GM23338 (cell line): ENCODE measurements around the gene RPL27. TPM values are rescaled to one million over a fixed set of nuclear protein-coding genes. Genes with fewer than 3 reads are reported as not detected.

ENCODE experiments used
- ATAC-seq: fragments of 200-7000 bp; cut with Tn5 transposase; 3 replicates; pipeline ENCODE4 v1.9.1; 2020
- DNase-seq: peaks from one replicate; pipeline ENCODE4 v3.0.0-alpha.2; 2015; ENCODE audit warnings: low spot score
- H2AFZ ChIP-seq: fragments of 200-600 bp; sonication (generic); 2 replicates; pipeline ENCODE4 v1.8.0; 2016; ENCODE audit warnings: antibody characterized with exemption, mild to moderate bottlenecking, moderate library complexity
- H3F3A ChIP-seq: fragments of 200-600 bp; sonication (generic); replicated peaks from 2 replicates; pipeline ENCODE4 v1.8.0; 2017; ENCODE audit warnings: antibody characterized with exemption, mixed run types, low read depth
- H3K27ac ChIP-seq: fragments of 200-600 bp; sonication (generic); 2 replicates; pipeline ENCODE4 v1.6.1; 2016; ENCODE audit warnings: low read depth
- H3K27me3 ChIP-seq: fragments of 200-600 bp; sonication (generic); 2 replicates; pipeline ENCODE4 v1.8.0; 2016; ENCODE audit warnings: mild to moderate bottlenecking, mixed run types, moderate library complexity; ENCODE audit not compliant: insufficient read depth
- H3K36me3 ChIP-seq: fragments of 200-600 bp; sonication (generic); 2 replicates; pipeline ENCODE4 v1.8.0; 2016; ENCODE audit warnings: mild to moderate bottlenecking; ENCODE audit not compliant: insufficient read depth
- H3K4me1 ChIP-seq: fragments of 200-600 bp; sonication (generic); 2 replicates; pipeline ENCODE4 v1.8.0; 2016; ENCODE audit warnings: mild to moderate bottlenecking, moderate library complexity; ENCODE audit not compliant: insufficient read depth
- H3K4me2 ChIP-seq: fragments of 200-600 bp; sonication (generic); 2 replicates; pipeline ENCODE4 v1.7.1; 2017; ENCODE audit warnings: mixed run types
- H3K4me3 ChIP-seq: fragments of 200-600 bp; sonication (generic); 2 replicates; pipeline ENCODE4 v1.6.1; 2016; ENCODE audit warnings: mixed run types
- H3K79me2 ChIP-seq: fragments of 200-600 bp; sonication (generic); replicated peaks from 2 replicates; pipeline ENCODE4 v1.8.0; 2017; ENCODE audit warnings: mild to moderate bottlenecking; ENCODE audit not compliant: insufficient read depth
- H3K9me2 ChIP-seq: fragments of 200-600 bp; sonication (generic); 2 replicates; pipeline ENCODE4 v1.8.0; 2017; ENCODE audit not compliant: insufficient read depth
- H4K20me1 ChIP-seq: fragments of 200-600 bp; sonication (generic); replicated peaks from 2 replicates; pipeline ENCODE4 v1.8.0; 2017; ENCODE audit warnings: mild to moderate bottlenecking; ENCODE audit not compliant: insufficient read depth
- H3K27ac Mint-ChIP-seq: 2 replicates; pipeline ENCODE4 v1.8.0; 2020; ENCODE audit warnings: inconsistent platforms, mild to moderate bottlenecking, moderate library complexity, mixed read lengths
- H3K27me3 Mint-ChIP-seq: 3 replicates; pipeline ENCODE4 v1.8.0; 2022; ENCODE audit warnings: low read depth, mild to moderate bottlenecking, moderate library complexity, mixed read lengths, inconsistent platforms; ENCODE audit not compliant: insufficient read depth, poor library complexity
- H3K36me3 Mint-ChIP-seq: 3 replicates; pipeline ENCODE4 v1.8.0; 2021; ENCODE audit warnings: low read depth, mild to moderate bottlenecking, inconsistent platforms, moderate library complexity, mixed read lengths
- H3K4me1 Mint-ChIP-seq: 3 replicates; pipeline ENCODE4 v1.8.0; 2020; ENCODE audit warnings: mild to moderate bottlenecking, inconsistent platforms, mixed read lengths
- H3K4me3 Mint-ChIP-seq: 3 replicates; pipeline ENCODE4 v1.8.0; 2021; ENCODE audit warnings: moderate library complexity, mild to moderate bottlenecking, inconsistent platforms, mixed read lengths
- H3K9me3 Mint-ChIP-seq: 3 replicates; pipeline ENCODE4 v1.8.0; 2020; ENCODE audit warnings: moderate library complexity, mild to moderate bottlenecking, inconsistent platforms, mixed read lengths
- CREB1 ChIP-seq: fragments of 250-450 bp; sonication (Bioruptor Pico); IDR thresholded peaks from 2 replicates; pipeline ENCODE4 v1.5.0; 2020; ENCODE audit warnings: low read depth, mild to moderate bottlenecking, moderate library complexity
- EZH2phosphoT487 ChIP-seq: fragments of 200-600 bp; sonication (generic); IDR thresholded peaks from one replicate; pipeline ENCODE4 v1.8.1; 2018; ENCODE audit warnings: antibody characterized with exemption; ENCODE audit not compliant: unreplicated experiment
- JUNB ChIP-seq: IDR thresholded peaks from one replicate; pipeline ENCODE4 v1.6.1; 2016; ENCODE audit warnings: antibody characterized with exemption; ENCODE audit not compliant: unreplicated experiment
- NANOG ChIP-seq: IDR thresholded peaks from 2 replicates; pipeline ENCODE4 v1.6.1; 2016; ENCODE audit warnings: antibody characterized with exemption, borderline replicate concordance
- POLR2AphosphoS5 ChIP-seq: IDR thresholded peaks from 2 replicates; pipeline ENCODE4 v1.6.1; 2016; ENCODE audit warnings: antibody characterized with exemption, low read depth
- ZNF331 ChIP-seq: fragments of 250-450 bp; sonication (Bioruptor Pico); IDR thresholded peaks from 2 replicates; pipeline ENCODE4 v1.5.0; 2020; ENCODE audit warnings: low read depth, mild to moderate bottlenecking, moderate library complexity
- polyA plus RNA-seq: library from polyadenylated mRNA; unstranded; fragments of >200 nt; fragmentation: Nextera tagmentation; extraction: Ambion mirVana; gene quantifications from 2 replicates; pipeline ENCODE4 v1.2.1, GENCODE V29; 2016
- total RNA-seq: library from RNA; depleted of rRNA; stranded (reverse); fragments of >200 nt; shearing (Covaris generic); gene quantifications from 2 replicates; pipeline ENCODE4 v1.2.3, GENCODE V29; 2014
- TF ChIP-seq, protein P1 (sequence below), 2 experiments: fragments of 200-600 bp in 1 of 2; sonication (generic) in 1 of 2; conservative IDR thresholded peaks; 2 replicates each; pipeline versions ENCODE4 v1.5.1 to v1.6.1; 2016 to 2017; ENCODE audit warnings: antibody characterized with exemption in 2 of 2, low read depth in 2 of 2, mild to moderate bottlenecking in 2 of 2, moderate library complexity in 1 of 2
- TF ChIP-seq, protein P2 (sequence below): fragments of 250-450 bp; sonication (Bioruptor Pico); IDR thresholded peaks from 2 replicates; pipeline ENCODE4 v1.5.0; 2020; ENCODE audit warnings: mild to moderate bottlenecking, moderate library complexity

Gene RPL27
- total and polyA plus RNA-seq, 2 experiments from 2014 or later: 1,784 to 2,722 TPM

DNA sequence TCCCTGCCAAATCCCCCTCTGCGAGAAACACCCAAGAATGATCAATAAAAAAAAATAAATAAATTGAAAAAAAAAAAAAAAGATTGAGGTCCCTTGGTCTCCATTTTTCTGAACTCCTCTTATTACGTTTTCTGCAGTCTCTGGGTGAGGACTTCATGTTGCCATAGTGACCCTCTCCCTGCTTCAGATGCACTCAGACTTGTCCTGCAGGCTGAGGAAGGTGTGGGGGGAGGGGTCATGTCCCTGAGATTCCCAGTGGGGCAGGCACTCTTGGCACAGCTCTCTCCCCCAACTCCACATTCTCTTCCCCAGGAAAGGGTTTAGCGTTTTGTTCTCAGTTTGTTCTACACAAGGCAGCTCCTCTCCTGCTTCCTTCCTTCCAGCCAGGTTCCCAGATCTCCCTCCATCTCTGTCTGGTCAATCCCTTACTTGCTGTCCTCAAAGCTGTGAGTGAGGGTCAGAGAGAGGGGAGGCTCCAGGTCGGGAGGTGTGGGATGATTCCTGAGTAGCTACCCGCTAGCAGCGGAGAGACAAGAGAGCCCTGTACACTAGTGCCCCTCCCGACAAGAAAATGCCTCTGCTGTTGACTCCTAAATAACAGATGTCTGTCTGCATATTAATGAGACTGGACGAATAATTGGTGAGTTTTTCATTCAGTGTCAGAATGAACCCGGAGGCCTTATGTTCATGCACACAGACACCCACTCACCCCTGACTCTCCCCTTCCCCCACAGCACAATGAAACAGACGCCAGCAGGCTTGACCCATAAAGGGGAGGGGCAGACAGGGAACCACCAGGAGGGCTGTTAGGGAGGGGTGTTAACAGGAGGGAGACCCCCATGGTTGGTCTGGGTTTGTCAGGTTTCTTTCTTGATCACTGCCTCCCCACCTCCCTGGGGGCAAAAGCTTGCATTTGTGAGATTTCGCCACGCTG is 36.0 kb downstream of the RPL27 start:
- peaks cover 18% of the 10 kb centered on the region for H3F3A ChIP-seq
- peak overlapping the region; percentile 47 for H3K4me3 ChIP-seq
- peak overlapping the region; percentile 84; the same call in 1 of the 2 replicates for H3K27ac ChIP-seq
- no peaks in the 10 kb centered on the region for H3K27me3 ChIP-seq
- H3K9me2 ChIP-seq: no peaks in the 10 kb centered on the region
- peaks cover 53% of the 10 kb centered on the region for H3K4me1 ChIP-seq
- H3K4me2 ChIP-seq: peak overlapping the region; percentile 73
- no peaks in the 10 kb centered on the region for H4K20me1 ChIP-seq
- no peaks in the 10 kb centered on the region for H3K36me3 ChIP-seq
- peak overlapping the region; percentile 85; the same call in 1 of the 2 replicates for H2AFZ ChIP-seq
- peak; percentile 37 for ATAC-seq
- peaks cover 7% of the 10 kb centered on the region for H3K36me3 Mint-ChIP-seq
- peak overlapping the region; percentile 61 for H3K4me3 Mint-ChIP-seq
- TF ChIP-seq JUNB: no peak
- peaks cover 21% of the 10 kb centered on the region for H3K27me3 Mint-ChIP-seq
- no peaks in the 10 kb centered on the region for H3K79me2 ChIP-seq
- peaks cover 51% of the 10 kb centered on the region for H3K4me1 Mint-ChIP-seq
- peak; percentile 73 for DNase-seq
- H3K27ac Mint-ChIP-seq: peak overlapping the region; percentile 93
- H3K9me3 Mint-ChIP-seq: no peaks in the 10 kb centered on the region

DNA sequence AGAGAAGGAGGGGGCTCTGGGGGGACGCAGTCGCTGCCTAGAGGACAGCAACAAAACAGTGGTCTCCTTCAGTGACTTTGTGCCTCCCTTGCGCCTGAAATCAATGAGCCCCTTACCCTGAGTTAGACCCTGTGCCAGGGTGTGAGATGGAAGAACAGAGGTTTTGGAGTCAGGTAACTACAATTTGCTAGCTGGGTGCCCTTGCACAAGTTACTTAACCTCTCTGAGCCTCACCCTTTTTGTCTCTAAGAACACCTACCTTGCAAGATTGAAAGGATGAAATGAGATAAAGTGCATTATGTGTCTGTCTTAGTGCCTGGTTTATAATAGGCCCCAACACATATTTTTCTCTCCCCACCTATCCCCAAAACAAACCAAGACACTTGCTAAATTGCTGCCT is 36.7 kb downstream of the RPL27 start:
- DNase-seq (no peak), ATAC-seq (no peak)
- H3K27me3 Mint-ChIP-seq: peaks cover 23% of the 10 kb centered on the region
- peak overlapping the region; percentile 47 for H3K4me3 ChIP-seq
- H3K27me3 ChIP-seq: no peaks in the 10 kb centered on the region
- peak overlapping the region; percentile 84 for H3K27ac ChIP-seq
- peaks cover 55% of the 10 kb centered on the region for H3K4me1 Mint-ChIP-seq
- H3K36me3 Mint-ChIP-seq: peaks cover 4% of the 10 kb centered on the region; the same call in 1 of the 3 replicates
- no peaks in the 10 kb centered on the region for H3K9me3 Mint-ChIP-seq
- TF ChIP-seq JUNB (no peak), CREB1 (CRISPR knock-in tag) (no peak), ZNF331 (no peak), NANOG (no peak), POLR2AphosphoS5 (no peak), EZH2phosphoT487 (no peak)
- TF ChIP-seq, protein P1, sequence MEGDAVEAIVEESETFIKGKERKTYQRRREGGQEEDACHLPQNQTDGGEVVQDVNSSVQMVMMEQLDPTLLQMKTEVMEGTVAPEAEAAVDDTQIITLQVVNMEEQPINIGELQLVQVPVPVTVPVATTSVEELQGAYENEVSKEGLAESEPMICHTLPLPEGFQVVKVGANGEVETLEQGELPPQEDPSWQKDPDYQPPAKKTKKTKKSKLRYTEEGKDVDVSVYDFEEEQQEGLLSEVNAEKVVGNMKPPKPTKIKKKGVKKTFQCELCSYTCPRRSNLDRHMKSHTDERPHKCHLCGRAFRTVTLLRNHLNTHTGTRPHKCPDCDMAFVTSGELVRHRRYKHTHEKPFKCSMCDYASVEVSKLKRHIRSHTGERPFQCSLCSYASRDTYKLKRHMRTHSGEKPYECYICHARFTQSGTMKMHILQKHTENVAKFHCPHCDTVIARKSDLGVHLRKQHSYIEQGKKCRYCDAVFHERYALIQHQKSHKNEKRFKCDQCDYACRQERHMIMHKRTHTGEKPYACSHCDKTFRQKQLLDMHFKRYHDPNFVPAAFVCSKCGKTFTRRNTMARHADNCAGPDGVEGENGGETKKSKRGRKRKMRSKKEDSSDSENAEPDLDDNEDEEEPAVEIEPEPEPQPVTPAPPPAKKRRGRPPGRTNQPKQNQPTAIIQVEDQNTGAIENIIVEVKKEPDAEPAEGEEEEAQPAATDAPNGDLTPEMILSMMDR (conservative IDR thresholded peaks at IDR 0.05; ENCODE audit: low read depth in 2 of 2): no peak
- TF ChIP-seq, protein P2, sequence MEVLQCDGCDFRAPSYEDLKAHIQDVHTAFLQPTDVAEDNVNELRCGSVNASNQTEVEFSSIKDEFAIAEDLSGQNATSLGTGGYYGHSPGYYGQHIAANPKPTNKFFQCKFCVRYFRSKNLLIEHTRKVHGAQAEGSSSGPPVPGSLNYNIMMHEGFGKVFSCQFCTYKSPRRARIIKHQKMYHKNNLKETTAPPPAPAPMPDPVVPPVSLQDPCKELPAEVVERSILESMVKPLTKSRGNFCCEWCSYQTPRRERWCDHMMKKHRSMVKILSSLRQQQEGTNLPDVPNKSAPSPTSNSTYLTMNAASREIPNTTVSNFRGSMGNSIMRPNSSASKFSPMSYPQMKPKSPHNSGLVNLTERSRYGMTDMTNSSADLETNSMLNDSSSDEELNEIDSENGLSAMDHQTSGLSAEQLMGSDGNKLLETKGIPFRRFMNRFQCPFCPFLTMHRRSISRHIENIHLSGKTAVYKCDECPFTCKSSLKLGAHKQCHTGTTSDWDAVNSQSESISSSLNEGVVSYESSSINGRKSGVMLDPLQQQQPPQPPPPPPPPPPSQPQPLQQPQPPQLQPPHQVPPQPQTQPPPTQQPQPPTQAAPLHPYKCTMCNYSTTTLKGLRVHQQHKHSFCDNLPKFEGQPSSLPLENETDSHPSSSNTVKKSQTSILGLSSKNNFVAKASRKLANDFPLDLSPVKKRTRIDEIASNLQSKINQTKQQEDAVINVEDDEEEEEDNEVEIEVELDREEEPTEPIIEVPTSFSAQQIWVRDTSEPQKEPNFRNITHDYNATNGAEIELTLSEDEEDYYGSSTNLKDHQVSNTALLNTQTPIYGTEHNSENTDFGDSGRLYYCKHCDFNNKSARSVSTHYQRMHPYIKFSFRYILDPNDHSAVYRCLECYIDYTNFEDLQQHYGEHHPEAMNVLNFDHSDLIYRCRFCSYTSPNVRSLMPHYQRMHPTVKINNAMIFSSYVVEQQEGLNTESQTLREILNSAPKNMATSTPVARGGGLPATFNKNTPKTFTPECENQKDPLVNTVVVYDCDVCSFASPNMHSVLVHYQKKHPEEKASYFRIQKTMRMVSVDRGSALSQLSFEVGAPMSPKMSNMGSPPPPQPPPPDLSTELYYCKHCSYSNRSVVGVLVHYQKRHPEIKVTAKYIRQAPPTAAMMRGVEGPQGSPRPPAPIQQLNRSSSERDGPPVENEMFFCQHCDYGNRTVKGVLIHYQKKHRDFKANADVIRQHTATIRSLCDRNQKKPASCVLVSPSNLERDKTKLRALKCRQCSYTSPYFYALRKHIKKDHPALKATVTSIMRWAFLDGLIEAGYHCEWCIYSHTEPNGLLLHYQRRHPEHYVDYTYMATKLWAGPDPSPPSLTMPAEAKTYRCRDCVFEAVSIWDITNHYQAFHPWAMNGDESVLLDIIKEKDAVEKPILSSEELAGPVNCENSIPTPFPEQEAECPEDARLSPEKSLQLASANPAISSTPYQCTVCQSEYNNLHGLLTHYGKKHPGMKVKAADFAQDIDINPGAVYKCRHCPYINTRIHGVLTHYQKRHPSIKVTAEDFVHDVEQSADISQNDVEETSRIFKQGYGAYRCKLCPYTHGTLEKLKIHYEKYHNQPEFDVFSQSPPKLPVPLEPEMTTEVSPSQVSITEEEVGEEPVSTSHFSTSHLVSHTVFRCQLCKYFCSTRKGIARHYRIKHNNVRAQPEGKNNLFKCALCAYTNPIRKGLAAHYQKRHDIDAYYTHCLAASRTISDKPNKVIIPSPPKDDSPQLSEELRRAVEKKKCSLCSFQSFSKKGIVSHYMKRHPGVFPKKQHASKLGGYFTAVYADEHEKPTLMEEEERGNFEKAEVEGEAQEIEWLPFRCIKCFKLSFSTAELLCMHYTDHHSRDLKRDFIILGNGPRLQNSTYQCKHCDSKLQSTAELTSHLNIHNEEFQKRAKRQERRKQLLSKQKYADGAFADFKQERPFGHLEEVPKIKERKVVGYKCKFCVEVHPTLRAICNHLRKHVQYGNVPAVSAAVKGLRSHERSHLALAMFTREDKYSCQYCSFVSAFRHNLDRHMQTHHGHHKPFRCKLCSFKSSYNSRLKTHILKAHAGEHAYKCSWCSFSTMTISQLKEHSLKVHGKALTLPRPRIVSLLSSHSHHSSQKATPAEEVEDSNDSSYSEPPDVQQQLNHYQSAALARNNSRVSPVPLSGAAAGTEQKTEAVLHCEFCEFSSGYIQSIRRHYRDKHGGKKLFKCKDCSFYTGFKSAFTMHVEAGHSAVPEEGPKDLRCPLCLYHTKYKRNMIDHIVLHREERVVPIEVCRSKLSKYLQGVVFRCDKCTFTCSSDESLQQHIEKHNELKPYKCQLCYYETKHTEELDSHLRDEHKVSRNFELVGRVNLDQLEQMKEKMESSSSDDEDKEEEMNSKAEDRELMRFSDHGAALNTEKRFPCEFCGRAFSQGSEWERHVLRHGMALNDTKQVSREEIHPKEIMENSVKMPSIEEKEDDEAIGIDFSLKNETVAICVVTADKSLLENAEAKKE (CRISPR knock-in tag): no peak
- H3K9me2 ChIP-seq: no peaks in the 10 kb centered on the region
- peak overlapping the region; percentile 73 for H3K4me2 ChIP-seq
- H3K36me3 ChIP-seq: no peaks in the 10 kb centered on the region
- no peaks in the 10 kb centered on the region for H3K79me2 ChIP-seq
- H3F3A ChIP-seq: peaks cover 18% of the 10 kb centered on the region
- no peak overlapping the region for H2AFZ ChIP-seq
- H3K4me1 ChIP-seq: peaks cover 59% of the 10 kb centered on the region
- H3K4me3 Mint-ChIP-seq: peak overlapping the region; percentile 22; the same call in 1 of the 3 replicates
- peak overlapping the region; percentile 93 for H3K27ac Mint-ChIP-seq
- no peaks in the 10 kb centered on the region for H4K20me1 ChIP-seq
